Stomach (tissue), 4 donors: Measurements from ENCODE around the gene EID2B.

Experiments used
- EP300 ChIP-seq: sonication (generic); formaldehyde crosslinking; IDR thresholded peaks from one replicate; pipeline ENCODE4 v1.6.1; 2017; ENCODE audit warnings: antibody characterized with exemption
- POLR2A ChIP-seq, 4 donors: fragments of 450-650 bp; IDR thresholded peaks; one replicate each; pipeline ENCODE4 v1.6.1; 2016; ENCODE audit warnings: antibody characterized with exemption in 4 of 4, control low read depth in 2 of 4, mild to moderate bottlenecking in 1 of 4, moderate library complexity in 1 of 4
- POLR2AphosphoS5 ChIP-seq, 3 donors: sonication (generic); formaldehyde crosslinking; IDR thresholded peaks; one replicate each; pipeline ENCODE4 v1.6.1; 2016; ENCODE audit warnings: antibody characterized with exemption in 3 of 3
- TF ChIP-seq, protein P1 (sequence below), 7 experiments: fragments of 450-650 bp in 4 of 7; fragments of 200-600 bp in 3 of 7; sonication (generic) in 3 of 7; IDR thresholded peaks; one replicate each; pipeline ENCODE4 v1.5.1; 2016 to 2019; ENCODE audit warnings: antibody characterized with exemption in 7 of 7, control low read depth in 2 of 7, mild to moderate bottlenecking in 1 of 7

DNA sequence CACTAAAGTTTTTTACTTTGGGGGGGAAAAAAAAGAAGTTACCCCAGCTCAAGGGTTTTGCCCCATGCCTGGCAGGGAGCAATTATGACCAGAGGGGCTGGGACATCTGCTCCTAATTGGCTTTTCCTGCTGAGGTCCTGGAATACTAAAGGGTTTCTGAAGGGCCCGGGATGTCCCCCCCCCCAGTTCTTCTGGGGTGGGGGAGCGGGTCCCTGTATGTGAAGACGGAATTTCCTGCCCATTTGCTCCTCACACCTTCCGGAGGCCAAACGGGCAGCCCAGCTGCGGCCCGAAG lies 35.0 kb downstream of the EID2B start:
- TF ChIP-seq, protein P1, sequence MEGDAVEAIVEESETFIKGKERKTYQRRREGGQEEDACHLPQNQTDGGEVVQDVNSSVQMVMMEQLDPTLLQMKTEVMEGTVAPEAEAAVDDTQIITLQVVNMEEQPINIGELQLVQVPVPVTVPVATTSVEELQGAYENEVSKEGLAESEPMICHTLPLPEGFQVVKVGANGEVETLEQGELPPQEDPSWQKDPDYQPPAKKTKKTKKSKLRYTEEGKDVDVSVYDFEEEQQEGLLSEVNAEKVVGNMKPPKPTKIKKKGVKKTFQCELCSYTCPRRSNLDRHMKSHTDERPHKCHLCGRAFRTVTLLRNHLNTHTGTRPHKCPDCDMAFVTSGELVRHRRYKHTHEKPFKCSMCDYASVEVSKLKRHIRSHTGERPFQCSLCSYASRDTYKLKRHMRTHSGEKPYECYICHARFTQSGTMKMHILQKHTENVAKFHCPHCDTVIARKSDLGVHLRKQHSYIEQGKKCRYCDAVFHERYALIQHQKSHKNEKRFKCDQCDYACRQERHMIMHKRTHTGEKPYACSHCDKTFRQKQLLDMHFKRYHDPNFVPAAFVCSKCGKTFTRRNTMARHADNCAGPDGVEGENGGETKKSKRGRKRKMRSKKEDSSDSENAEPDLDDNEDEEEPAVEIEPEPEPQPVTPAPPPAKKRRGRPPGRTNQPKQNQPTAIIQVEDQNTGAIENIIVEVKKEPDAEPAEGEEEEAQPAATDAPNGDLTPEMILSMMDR (IDR thresholded peaks at IDR 0.05): peak in 1 of 7 experiments; percentile 27
- TF ChIP-seq POLR2A (IDR thresholded peaks at IDR 0.05): no peak
- TF ChIP-seq POLR2AphosphoS5 (IDR thresholded peaks at IDR 0.05): no peak
- TF ChIP-seq EP300: no peak
